Upper lobe of left lung (tissue), 6 donors: ENCODE data around the gene IVD. TPM values are rescaled to one million over a fixed set of nuclear protein-coding genes. Genes with fewer than 3 reads are reported as not detected.
A peak's percentile ranks its signal among the peaks of the same experiment; 100 is the strongest.

Source experiments
- ATAC-seq, 2 donors: fragments of 200-7000 bp; cut with Tn5 transposase; one replicate each; pipeline ENCODE4 v1.9.1; 2022; ENCODE audit warnings: mild to moderate bottlenecking in 2 of 2, moderate library complexity in 2 of 2; ENCODE audit not compliant: low FRiP score in 2 of 2
- DNase-seq, 2 donors: peaks; one replicate each; pipeline ENCODE4 v3.0.0-alpha.2; 2019 to 2020
- H3K27ac ChIP-seq, 4 donors: fragments of 200-600 bp; sonication (generic); one replicate each; pipeline ENCODE4 v1.5.1; 2016 to 2019
- H3K27me3 ChIP-seq, 4 donors: fragments of 200-600 bp; sonication (generic); one replicate each; pipeline ENCODE4 v1.5.1; 2017 to 2019
- H3K36me3 ChIP-seq, 4 donors: fragments of 200-600 bp; sonication (generic); one replicate each; pipeline ENCODE4 v1.5.1; 2016 to 2019
- H3K4me1 ChIP-seq, 4 donors: fragments of 200-600 bp; sonication (generic); one replicate each; pipeline ENCODE4 v1.5.1; 2018 to 2019
- H3K4me3 ChIP-seq, 4 donors: fragments of 200-600 bp; sonication (generic); one replicate each; pipeline ENCODE4 v1.5.1; 2017 to 2019; ENCODE audit warnings: mild to moderate bottlenecking in 2 of 4, moderate library complexity in 1 of 4
- H3K9me3 ChIP-seq, 4 donors: fragments of 200-600 bp; sonication (generic); one replicate each; pipeline ENCODE4 v1.5.1; 2018 to 2019
- CTCF ChIP-seq, 6 experiments: fragments of 450-650 bp in 4 of 6; fragments of 200-600 bp in 2 of 6; sonication (generic) in 2 of 6; IDR thresholded peaks; one replicate each; pipeline ENCODE4 v1.5.1; 2016 to 2019; ENCODE audit warnings: antibody characterized with exemption in 6 of 6
- EP300 ChIP-seq, 4 donors: sonication (generic); formaldehyde crosslinking; IDR thresholded peaks; one replicate each; pipeline ENCODE4 v1.5.1; 2017; ENCODE audit warnings: antibody characterized with exemption in 4 of 4, control low read depth in 2 of 4
- POLR2A ChIP-seq, 4 donors: fragments of 450-650 bp; IDR thresholded peaks; one replicate each; pipeline ENCODE4 v1.5.1; 2016 to 2017; ENCODE audit warnings: antibody characterized with exemption in 4 of 4, mild to moderate bottlenecking in 2 of 4
- POLR2AphosphoS5 ChIP-seq, 2 donors: sonication (generic); formaldehyde crosslinking; IDR thresholded peaks; one replicate each; pipeline ENCODE4 v1.5.1; 2017; ENCODE audit warnings: antibody characterized with exemption in 2 of 2
- WGBS, 2 donors: methylation state at CpG; one replicate each; pipeline ENCODE4 v1.1.5; 2017 to 2018; 5-methylcytosine and 5-hydroxymethylcytosine counted together
- total RNA-seq, 6 donors: library from RNA; depleted of rRNA in 4 of 6; stranded (reverse); fragments of >200 nt in 4 of 6; gene quantifications; one replicate each; pipeline versions ENCODE4 v1.1.0 to v1.2.1, GENCODE V29; 2016 to 2021
- donor health status: DM: no; HTN: no; CAD: no; lungs with moderate emphysema.
- donor health status: DM: no; HTN: yes; CAD: no; lungs with severe emphysema.

The IVD gene
- total RNA-seq, 6 donors from 2014 or later, result 68.1 to 112 (median 94.5) TPM

GRCh38 chr15:40465939-40466338 is 60.3 kb downstream of the IVD start:
- peaks cover 0 to 55% (median 36%) of the 10 kb centered on the region in 4 donors for H3K36me3 ChIP-seq
- no peak for ATAC-seq
- WGBS, 2 donors, result 100% methylated on average over 8 to 10 of the region's 10 CpGs
- no peaks in the 10 kb centered on the region for H3K9me3 ChIP-seq
- H3K27ac ChIP-seq, result peak overlapping the region in 2 of 4 donors; percentile 11 to 52
- no peak overlapping the region for H3K4me3 ChIP-seq
- H3K4me1 ChIP-seq, result peaks cover 4 to 20% (median 11%) of the 10 kb centered on the region in 4 donors
- TF ChIP-seq POLR2A (IDR thresholded peaks at IDR 0.05), result no peak
- TF ChIP-seq CTCF (IDR thresholded peaks at IDR 0.05), result no peak
- H3K27me3 ChIP-seq, result no peaks in the 10 kb centered on the region
- no peak for DNase-seq

- Histone ChIP-seq H3K4me1 (peaks cover 4 to 23% (median 12%) of the 10 kb centered on the region in 4 donors), H3K9me3 (no peaks in the 10 kb centered on the region), H3K27me3 (no peaks in the 10 kb centered on the region), H3K4me3 (no peak overlapping the region), H3K27ac (peak overlapping the region in 1 of 4 donors; percentile 52), H3K36me3 (peaks cover 0 to 53% (median 34%) of the 10 kb centered on the region in 4 donors)
- peak in 1 of 2 donors; percentile 40 for DNase-seq
- ATAC-seq, result no peak
- no peak for TF ChIP-seq CTCF (IDR thresholded peaks at IDR 0.05)
- no peak for TF ChIP-seq POLR2AphosphoS5 (IDR thresholded peaks at IDR 0.05)
- no peak for TF ChIP-seq POLR2A (IDR thresholded peaks at IDR 0.05)
- TF ChIP-seq EP300 (IDR thresholded peaks at IDR 0.05), result no peak
- WGBS, 2 donors, result 64 to 68% methylated on average over 7 of the region's 7 CpGs
These were observed 61.0 kb downstream of the IVD start for GRCh38 chr15:40466426-40467260.

- no peak for ATAC-seq
- peaks cover 10 to 29% (median 15%) of the 10 kb centered on the region in 4 donors for H3K4me1 ChIP-seq
- DNase-seq, result no peak
- no peak overlapping the region for H3K27ac ChIP-seq
- peaks cover 0 to 47% (median 31%) of the 10 kb centered on the region in 4 donors for H3K36me3 ChIP-seq
- no peak overlapping the region for H3K4me3 ChIP-seq
- no peak for TF ChIP-seq EP300 (IDR thresholded peaks at IDR 0.05)
- no peak for TF ChIP-seq POLR2A (IDR thresholded peaks at IDR 0.05)
- TF ChIP-seq POLR2AphosphoS5 (IDR thresholded peaks at IDR 0.05), result no peak
- TF ChIP-seq CTCF (IDR thresholded peaks at IDR 0.05), result no peak
- no peaks in the 10 kb centered on the region for H3K9me3 ChIP-seq
- no peaks in the 10 kb centered on the region for H3K27me3 ChIP-seq
These were observed 61.6 kb downstream of the IVD start for GRCh38 chr15:40467261-40467615.

- no peak for ATAC-seq
These were observed 63.3 kb downstream of the IVD start for GRCh38 chr15:40468898-40469331.

More at GRCh38 chr15:40468898-40469331, 63.3 kb downstream of the IVD start:
- H3K36me3 ChIP-seq, result peaks cover 0 to 30% (median 20%) of the 10 kb centered on the region in 4 donors
- DNase-seq, result no peak
- 71 to 78% methylated on average over 1 to 4 of the region's 4 CpGs for WGBS, 2 donors
- no peak overlapping the region for H3K27ac ChIP-seq
- H3K4me3 ChIP-seq, result no peak overlapping the region
- no peaks in the 10 kb centered on the region for H3K9me3 ChIP-seq
- H3K27me3 ChIP-seq, result no peaks in the 10 kb centered on the region
- TF ChIP-seq POLR2AphosphoS5 (IDR thresholded peaks at IDR 0.05), result no peak
- TF ChIP-seq EP300 (IDR thresholded peaks at IDR 0.05), result no peak
- no peak for TF ChIP-seq POLR2A (IDR thresholded peaks at IDR 0.05)
- TF ChIP-seq CTCF (IDR thresholded peaks at IDR 0.05), result no peak
- peaks cover 12 to 31% (median 15%) of the 10 kb centered on the region in 4 donors for H3K4me1 ChIP-seq
